Liver (tissue), 9 donors: ENCODE results near the gene KIF21B. TPM values are rescaled to one million over a fixed set of nuclear protein-coding genes. Genes with fewer than 3 reads are reported as not detected.

Experiments
- DNase-seq: peaks from one replicate; pipeline ENCODE4 v3.0.0-alpha.2; 2017; ENCODE audit warnings: low spot score
- H3K27ac ChIP-seq, 2 donors: one replicate each; pipeline ENCODE4 v1.7.0; 2013; ENCODE audit warnings: inconsistent platforms in 2 of 2, low read length in 2 of 2, control low read depth in 1 of 2, low read depth in 1 of 2, mild to moderate bottlenecking in 1 of 2
- H3K27me3 ChIP-seq, 4 donors: one replicate each; pipeline versions ENCODE4 v1.6.1 to v1.7.0; 2013; ENCODE audit warnings: low read length in 3 of 4, inconsistent platforms in 1 of 4, mild to moderate bottlenecking in 1 of 4, moderate library complexity in 1 of 4; ENCODE audit not compliant: control insufficient read depth in 4 of 4, insufficient read depth in 4 of 4
- H3K36me3 ChIP-seq, 4 donors: one replicate each; pipeline versions ENCODE4 v1.6.1 to v1.7.0; 2013; ENCODE audit warnings: low read length in 3 of 4, mild to moderate bottlenecking in 3 of 4, low read depth in 1 of 4, moderate library complexity in 1 of 4; ENCODE audit not compliant: control insufficient read depth in 4 of 4, insufficient read depth in 3 of 4
- H3K4me1 ChIP-seq, 4 donors: one replicate each; pipeline versions ENCODE4 v1.6.1 to v1.7.0; 2013; ENCODE audit warnings: low read length in 3 of 4, mild to moderate bottlenecking in 3 of 4, moderate library complexity in 1 of 4; ENCODE audit not compliant: control insufficient read depth in 4 of 4, insufficient read depth in 4 of 4
- H3K4me3 ChIP-seq, 3 donors: one replicate each; pipeline versions ENCODE4 v1.6.1 to v1.7.0; 2013; ENCODE audit warnings: low read length in 3 of 3, control low read depth in 1 of 3, low read depth in 1 of 3, mild to moderate bottlenecking in 1 of 3
- H3K9ac ChIP-seq, 2 donors: one replicate each; pipeline ENCODE4 v1.7.0; 2013; ENCODE audit warnings: low read length in 2 of 2, mild to moderate bottlenecking in 2 of 2, moderate library complexity in 2 of 2, control low read depth in 1 of 2, low read depth in 1 of 2
- H3K9me3 ChIP-seq, 4 donors: one replicate each; pipeline versions ENCODE4 v1.6.1 to v1.7.0; 2013; ENCODE audit warnings: low read length in 3 of 4; ENCODE audit not compliant: control insufficient read depth in 4 of 4
- EGR1 ChIP-seq, 2 donors: IDR thresholded peaks; 2 replicates each; pipeline ENCODE4 v1.6.1; 2016 to 2018; ENCODE audit warnings: antibody characterized with exemption in 2 of 2, low read depth in 2 of 2
- FOXA1 ChIP-seq: IDR thresholded peaks from 2 replicates; pipeline ENCODE4 v1.6.1; 2016; ENCODE audit warnings: antibody characterized with exemption
- FOXA2 ChIP-seq: IDR thresholded peaks from 2 replicates; pipeline ENCODE4 v1.6.1; 2016; ENCODE audit warnings: antibody characterized with exemption
- GABPA ChIP-seq, 2 donors: IDR thresholded peaks in 1 of 2; conservative IDR thresholded peaks in 1 of 2; 2 replicates each; pipeline ENCODE4 v1.6.1; 2016; ENCODE audit warnings: antibody characterized with exemption in 2 of 2, mild to moderate bottlenecking in 1 of 2, moderate library complexity in 1 of 2
- HNF4A ChIP-seq, 2 donors: conservative IDR thresholded peaks; 2 replicates each; pipeline ENCODE4 v1.6.1; 2016; ENCODE audit warnings: antibody characterized with exemption in 2 of 2, mild to moderate bottlenecking in 2 of 2
- HNF4G ChIP-seq: IDR thresholded peaks from 2 replicates; pipeline ENCODE4 v1.6.1; 2016; ENCODE audit warnings: antibody characterized with exemption
- JUND ChIP-seq, 2 donors: IDR thresholded peaks; 2 replicates each; pipeline ENCODE4 v1.6.1; 2016; ENCODE audit warnings: antibody characterized with exemption in 2 of 2
- NR2F2 ChIP-seq: IDR thresholded peaks from 2 replicates; pipeline ENCODE4 v1.6.1; 2016; ENCODE audit warnings: antibody characterized with exemption
- RAD21 ChIP-seq, 2 donors: IDR thresholded peaks; 2 replicates each; pipeline ENCODE4 v1.6.1; 2016; ENCODE audit warnings: antibody characterized with exemption in 2 of 2, mild to moderate bottlenecking in 2 of 2
- RXRA ChIP-seq, 2 donors: IDR thresholded peaks; 2 replicates each; pipeline ENCODE4 v1.6.1; 2017 to 2018; ENCODE audit warnings: antibody characterized with exemption in 2 of 2, mild to moderate bottlenecking in 1 of 2
- TAF1 ChIP-seq: conservative IDR thresholded peaks from 2 replicates; pipeline ENCODE4 v1.6.1; 2016; ENCODE audit warnings: antibody characterized with exemption, mild to moderate bottlenecking
- YY1 ChIP-seq: IDR thresholded peaks from 2 replicates; pipeline ENCODE4 v1.6.1; 2016; ENCODE audit warnings: antibody characterized with exemption, mild to moderate bottlenecking
- WGBS: extraction: QIAGEN DNeasy Blood & Tissue Kit; methylation state at CpG from one replicate; pipeline ENCODE4 v1.1.7; 2013; 5-methylcytosine and 5-hydroxymethylcytosine counted together
- polyA plus RNA-seq, 2 donors: library from polyadenylated mRNA; stranded (reverse) in 1 of 2; unstranded in 1 of 2; fragments of 200-250 nt in 1 of 2; fragments of >200 nt in 1 of 2; fragmentation: Nextera tagmentation in 1 of 2; extraction: Ambion mirVana in 1 of 2; gene quantifications; one replicate each; pipeline versions ENCODE4 v1.2.1 to v1.2.3, GENCODE V29; 2013 to 2015
- total RNA-seq, 2 donors: library from RNA; depleted of rRNA; stranded (reverse); fragments of >200 nt; gene quantifications; one replicate each; pipeline ENCODE4 v1.2.3, GENCODE V29; 2014
- TF ChIP-seq, protein P1 (sequence below): IDR thresholded peaks from 2 replicates; pipeline ENCODE4 v1.6.1; 2016; ENCODE audit warnings: antibody characterized with exemption
- TF ChIP-seq, protein P2 (sequence below): fragments of 150-350 bp; IDR thresholded peaks from 2 replicates; pipeline ENCODE4 v1.5.1; 2017; ENCODE audit warnings: improper control_type of control experiment, low read depth, low read length; ENCODE audit not compliant: missing input control
- TF ChIP-seq, protein P3 (sequence below): IDR thresholded peaks from 2 replicates; pipeline ENCODE4 v1.6.1; 2016; ENCODE audit warnings: antibody characterized with exemption
- TF ChIP-seq, protein P4 (sequence below): IDR thresholded peaks from 2 replicates; pipeline ENCODE4 v1.6.1; 2016; ENCODE audit warnings: antibody characterized with exemption, mild to moderate bottlenecking
- TF ChIP-seq, protein P5 (sequence below): IDR thresholded peaks from 2 replicates; pipeline ENCODE4 v1.6.1; 2016; ENCODE audit warnings: antibody characterized with exemption
- donor health status: healthy.
- donor health status: healthy.
- donor health status: healthy.
- donor health status: healthy.
- donor health status: healthy.

Gene KIF21B
- total and polyA plus RNA-seq, 4 donors = 0.42 to 1.9 (median 1.0) TPM

DNA sequence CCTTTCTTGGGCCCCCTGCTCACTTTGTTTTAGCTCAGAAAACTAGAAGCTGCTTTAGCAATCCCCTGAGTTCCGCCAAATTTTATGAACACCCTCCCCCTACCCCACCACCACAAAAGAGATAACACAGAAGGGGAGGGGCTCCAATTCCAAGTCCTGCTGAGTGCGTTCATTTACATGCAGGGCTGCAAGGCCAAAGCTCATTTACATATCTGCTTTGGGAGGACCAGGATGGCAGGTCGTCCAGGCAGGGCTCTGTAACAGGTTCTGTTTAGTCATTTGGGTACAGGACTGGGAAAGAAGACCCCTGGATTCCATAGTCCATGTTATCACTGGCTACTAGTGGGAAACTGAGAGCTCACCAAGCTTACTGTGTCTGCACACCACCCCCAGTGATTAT lies 35.9 kb upstream of the KIF21B start:
- H3K36me3 ChIP-seq = no peaks in the 10 kb centered on the region
- H3K9ac ChIP-seq = no peak overlapping the region
- peaks cover 3 to 8% (median 7%) of the 10 kb centered on the region in 4 donors for H3K4me1 ChIP-seq
- no peak overlapping the region for H3K4me3 ChIP-seq
- 93% methylated on average over 3 of the region's 3 CpGs for WGBS
- H3K27ac ChIP-seq = no peak overlapping the region
- H3K9me3 ChIP-seq = no peaks in the 10 kb centered on the region
- TF ChIP-seq FOXA2 (no peak), JUND (IDR thresholded peaks at IDR 0.05) (no peak), YY1 (no peak), RAD21 (IDR thresholded peaks at IDR 0.05) (no peak), HNF4A (conservative IDR thresholded peaks at IDR 0.05) (no peak), GABPA (IDR thresholded peaks at IDR 0.05 in 1 of 2, conservative IDR thresholded peaks at IDR 0.05 in 1 of 2) (no peak), HNF4G (no peak), NR2F2 (no peak), TAF1 (no peak), RXRA (IDR thresholded peaks at IDR 0.05) (no peak), FOXA1 (no peak)
- TF ChIP-seq, protein P1, sequence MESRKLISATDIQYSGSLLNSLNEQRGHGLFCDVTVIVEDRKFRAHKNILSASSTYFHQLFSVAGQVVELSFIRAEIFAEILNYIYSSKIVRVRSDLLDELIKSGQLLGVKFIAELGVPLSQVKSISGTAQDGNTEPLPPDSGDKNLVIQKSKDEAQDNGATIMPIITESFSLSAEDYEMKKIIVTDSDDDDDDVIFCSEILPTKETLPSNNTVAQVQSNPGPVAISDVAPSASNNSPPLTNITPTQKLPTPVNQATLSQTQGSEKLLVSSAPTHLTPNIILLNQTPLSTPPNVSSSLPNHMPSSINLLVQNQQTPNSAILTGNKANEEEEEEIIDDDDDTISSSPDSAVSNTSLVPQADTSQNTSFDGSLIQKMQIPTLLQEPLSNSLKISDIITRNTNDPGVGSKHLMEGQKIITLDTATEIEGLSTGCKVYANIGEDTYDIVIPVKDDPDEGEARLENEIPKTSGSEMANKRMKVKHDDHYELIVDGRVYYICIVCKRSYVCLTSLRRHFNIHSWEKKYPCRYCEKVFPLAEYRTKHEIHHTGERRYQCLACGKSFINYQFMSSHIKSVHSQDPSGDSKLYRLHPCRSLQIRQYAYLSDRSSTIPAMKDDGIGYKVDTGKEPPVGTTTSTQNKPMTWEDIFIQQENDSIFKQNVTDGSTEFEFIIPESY = no peak
- TF ChIP-seq, protein P2, sequence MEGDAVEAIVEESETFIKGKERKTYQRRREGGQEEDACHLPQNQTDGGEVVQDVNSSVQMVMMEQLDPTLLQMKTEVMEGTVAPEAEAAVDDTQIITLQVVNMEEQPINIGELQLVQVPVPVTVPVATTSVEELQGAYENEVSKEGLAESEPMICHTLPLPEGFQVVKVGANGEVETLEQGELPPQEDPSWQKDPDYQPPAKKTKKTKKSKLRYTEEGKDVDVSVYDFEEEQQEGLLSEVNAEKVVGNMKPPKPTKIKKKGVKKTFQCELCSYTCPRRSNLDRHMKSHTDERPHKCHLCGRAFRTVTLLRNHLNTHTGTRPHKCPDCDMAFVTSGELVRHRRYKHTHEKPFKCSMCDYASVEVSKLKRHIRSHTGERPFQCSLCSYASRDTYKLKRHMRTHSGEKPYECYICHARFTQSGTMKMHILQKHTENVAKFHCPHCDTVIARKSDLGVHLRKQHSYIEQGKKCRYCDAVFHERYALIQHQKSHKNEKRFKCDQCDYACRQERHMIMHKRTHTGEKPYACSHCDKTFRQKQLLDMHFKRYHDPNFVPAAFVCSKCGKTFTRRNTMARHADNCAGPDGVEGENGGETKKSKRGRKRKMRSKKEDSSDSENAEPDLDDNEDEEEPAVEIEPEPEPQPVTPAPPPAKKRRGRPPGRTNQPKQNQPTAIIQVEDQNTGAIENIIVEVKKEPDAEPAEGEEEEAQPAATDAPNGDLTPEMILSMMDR = no peak
- TF ChIP-seq, protein P3, sequence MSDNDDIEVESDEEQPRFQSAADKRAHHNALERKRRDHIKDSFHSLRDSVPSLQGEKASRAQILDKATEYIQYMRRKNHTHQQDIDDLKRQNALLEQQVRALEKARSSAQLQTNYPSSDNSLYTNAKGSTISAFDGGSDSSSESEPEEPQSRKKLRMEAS = no peak
- TF ChIP-seq, protein P4, sequence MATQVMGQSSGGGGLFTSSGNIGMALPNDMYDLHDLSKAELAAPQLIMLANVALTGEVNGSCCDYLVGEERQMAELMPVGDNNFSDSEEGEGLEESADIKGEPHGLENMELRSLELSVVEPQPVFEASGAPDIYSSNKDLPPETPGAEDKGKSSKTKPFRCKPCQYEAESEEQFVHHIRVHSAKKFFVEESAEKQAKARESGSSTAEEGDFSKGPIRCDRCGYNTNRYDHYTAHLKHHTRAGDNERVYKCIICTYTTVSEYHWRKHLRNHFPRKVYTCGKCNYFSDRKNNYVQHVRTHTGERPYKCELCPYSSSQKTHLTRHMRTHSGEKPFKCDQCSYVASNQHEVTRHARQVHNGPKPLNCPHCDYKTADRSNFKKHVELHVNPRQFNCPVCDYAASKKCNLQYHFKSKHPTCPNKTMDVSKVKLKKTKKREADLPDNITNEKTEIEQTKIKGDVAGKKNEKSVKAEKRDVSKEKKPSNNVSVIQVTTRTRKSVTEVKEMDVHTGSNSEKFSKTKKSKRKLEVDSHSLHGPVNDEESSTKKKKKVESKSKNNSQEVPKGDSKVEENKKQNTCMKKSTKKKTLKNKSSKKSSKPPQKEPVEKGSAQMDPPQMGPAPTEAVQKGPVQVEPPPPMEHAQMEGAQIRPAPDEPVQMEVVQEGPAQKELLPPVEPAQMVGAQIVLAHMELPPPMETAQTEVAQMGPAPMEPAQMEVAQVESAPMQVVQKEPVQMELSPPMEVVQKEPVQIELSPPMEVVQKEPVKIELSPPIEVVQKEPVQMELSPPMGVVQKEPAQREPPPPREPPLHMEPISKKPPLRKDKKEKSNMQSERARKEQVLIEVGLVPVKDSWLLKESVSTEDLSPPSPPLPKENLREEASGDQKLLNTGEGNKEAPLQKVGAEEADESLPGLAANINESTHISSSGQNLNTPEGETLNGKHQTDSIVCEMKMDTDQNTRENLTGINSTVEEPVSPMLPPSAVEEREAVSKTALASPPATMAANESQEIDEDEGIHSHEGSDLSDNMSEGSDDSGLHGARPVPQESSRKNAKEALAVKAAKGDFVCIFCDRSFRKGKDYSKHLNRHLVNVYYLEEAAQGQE = no peak
- no peaks in the 10 kb centered on the region for H3K27me3 ChIP-seq
- no peak for DNase-seq

DNA sequence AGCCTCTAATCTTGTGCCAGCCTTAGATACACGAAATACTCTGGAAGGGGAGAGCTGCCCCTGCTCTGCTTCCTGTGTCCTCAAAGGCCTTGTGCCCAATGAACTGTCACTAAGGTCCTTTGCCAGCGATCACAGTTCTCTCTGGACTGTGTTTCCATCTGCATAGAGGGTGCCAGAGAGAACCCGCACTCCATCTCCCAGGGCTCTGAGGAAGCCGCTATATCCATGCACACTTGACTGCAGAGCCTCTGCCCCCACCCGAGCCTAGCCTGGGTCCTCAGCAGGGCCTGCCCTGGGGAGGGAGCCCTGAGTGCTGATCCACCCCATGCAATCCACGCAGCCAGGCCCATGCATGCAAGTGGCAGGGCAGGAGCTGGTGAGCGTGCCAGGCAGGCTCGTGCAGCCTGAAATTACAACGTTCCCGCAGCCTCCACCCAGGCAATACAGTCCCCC lies 30.6 kb upstream of the KIF21B start:
- Histone ChIP-seq H3K27me3 (no peaks in the 10 kb centered on the region), H3K4me3 (no peak overlapping the region), H3K36me3 (no peaks in the 10 kb centered on the region), H3K9me3 (no peaks in the 10 kb centered on the region), H3K9ac (no peak overlapping the region), H3K27ac (no peak overlapping the region), H3K4me1 (peaks cover 3 to 12% (median 5%) of the 10 kb centered on the region in 4 donors)
- DNase-seq = no peak
- 86% methylated on average over 10 of the region's 10 CpGs for WGBS
- TF ChIP-seq HNF4G = no peak
- TF ChIP-seq, protein P5, sequence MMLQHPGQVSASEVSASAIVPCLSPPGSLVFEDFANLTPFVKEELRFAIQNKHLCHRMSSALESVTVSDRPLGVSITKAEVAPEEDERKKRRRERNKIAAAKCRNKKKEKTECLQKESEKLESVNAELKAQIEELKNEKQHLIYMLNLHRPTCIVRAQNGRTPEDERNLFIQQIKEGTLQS = no peak
- TF ChIP-seq, protein P3 = no peak
- TF ChIP-seq GABPA (IDR thresholded peaks at IDR 0.05 in 1 of 2, conservative IDR thresholded peaks at IDR 0.05 in 1 of 2) = no peak
- no peak for TF ChIP-seq FOXA1
- TF ChIP-seq YY1 = no peak
- no peak for TF ChIP-seq RXRA (IDR thresholded peaks at IDR 0.05)
- TF ChIP-seq, protein P1 = no peak
- no peak for TF ChIP-seq FOXA2
- no peak for TF ChIP-seq RAD21 (IDR thresholded peaks at IDR 0.05)
- TF ChIP-seq NR2F2 = no peak
- TF ChIP-seq, protein P4 = no peak
- no peak for TF ChIP-seq EGR1 (IDR thresholded peaks at IDR 0.05; ENCODE audit: low read depth in 2 of 2)
- no peak for TF ChIP-seq TAF1
- no peak for TF ChIP-seq HNF4A (conservative IDR thresholded peaks at IDR 0.05)
- TF ChIP-seq JUND (IDR thresholded peaks at IDR 0.05) = no peak
